ENCODE data around the gene PLXNA4. TPM values are rescaled to one million over a fixed set of nuclear protein-coding genes. Genes with fewer than 3 reads are reported as not detected.
"Not testable (repeated sequence)": the region's sequence is repeated elsewhere in the genome, so short reads cannot be mapped to it uniquely, and the experiment has no call there.

PLXNA4 gene
- total RNA-seq, 2 donors from 2014 or later = 9.5 to 18.0 TPM

- Histone ChIP-seq H3K4me3 (no peak overlapping the region), H3K27me3 (no peaks in the 10 kb centered on the region), H3K4me1 (no peaks in the 10 kb centered on the region), H3K9me3 (no peaks in the 10 kb centered on the region), H3K36me3 (peaks cover 3% of the 10 kb centered on the region), H3K27ac (no peak overlapping the region)
- TF ChIP-seq, protein P1, sequence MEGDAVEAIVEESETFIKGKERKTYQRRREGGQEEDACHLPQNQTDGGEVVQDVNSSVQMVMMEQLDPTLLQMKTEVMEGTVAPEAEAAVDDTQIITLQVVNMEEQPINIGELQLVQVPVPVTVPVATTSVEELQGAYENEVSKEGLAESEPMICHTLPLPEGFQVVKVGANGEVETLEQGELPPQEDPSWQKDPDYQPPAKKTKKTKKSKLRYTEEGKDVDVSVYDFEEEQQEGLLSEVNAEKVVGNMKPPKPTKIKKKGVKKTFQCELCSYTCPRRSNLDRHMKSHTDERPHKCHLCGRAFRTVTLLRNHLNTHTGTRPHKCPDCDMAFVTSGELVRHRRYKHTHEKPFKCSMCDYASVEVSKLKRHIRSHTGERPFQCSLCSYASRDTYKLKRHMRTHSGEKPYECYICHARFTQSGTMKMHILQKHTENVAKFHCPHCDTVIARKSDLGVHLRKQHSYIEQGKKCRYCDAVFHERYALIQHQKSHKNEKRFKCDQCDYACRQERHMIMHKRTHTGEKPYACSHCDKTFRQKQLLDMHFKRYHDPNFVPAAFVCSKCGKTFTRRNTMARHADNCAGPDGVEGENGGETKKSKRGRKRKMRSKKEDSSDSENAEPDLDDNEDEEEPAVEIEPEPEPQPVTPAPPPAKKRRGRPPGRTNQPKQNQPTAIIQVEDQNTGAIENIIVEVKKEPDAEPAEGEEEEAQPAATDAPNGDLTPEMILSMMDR (IDR thresholded peaks at IDR 0.05) = no peak
- no peak for DNase-seq (ENCODE audit: low spot score)
Measured at GRCh38 chr7:132180481-132180880, 395.8 kb downstream of the PLXNA4 start.

DNA sequence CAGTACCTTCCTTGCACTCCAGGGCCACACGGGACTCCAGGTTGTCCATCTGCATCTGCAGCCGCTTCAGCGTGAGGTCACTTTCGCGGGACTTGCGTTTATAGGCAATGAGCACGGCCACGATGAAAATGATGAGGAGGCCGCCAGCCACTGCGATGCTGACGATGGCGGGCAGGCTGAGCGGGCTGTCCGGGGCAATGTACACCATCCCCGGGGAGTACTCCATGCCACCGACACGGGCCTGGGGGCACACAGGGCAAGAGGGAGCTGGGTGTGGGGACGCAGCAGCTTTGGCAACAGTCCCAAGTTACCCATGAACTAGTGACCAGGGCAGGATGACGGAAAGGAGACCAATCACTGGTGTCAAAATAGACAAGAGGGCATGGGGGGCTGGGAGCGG, 396.6 kb downstream of the PLXNA4 start:
- H3K4me3 ChIP-seq = no peak overlapping the region
- DNase-seq (ENCODE audit: low spot score) = no peak
- TF ChIP-seq, protein P1 (IDR thresholded peaks at IDR 0.05) = no peak
- H3K27me3 ChIP-seq = no peaks in the 10 kb centered on the region
- no peaks in the 10 kb centered on the region for H3K9me3 ChIP-seq
- H3K36me3 ChIP-seq = peaks cover under 1% of the 10 kb centered on the region
- H3K27ac ChIP-seq = no peak overlapping the region
- H3K4me1 ChIP-seq = no peaks in the 10 kb centered on the region

GRCh38 chr7:132179080-132179430, 397.2 kb downstream of the PLXNA4 start:
- no peaks in the 10 kb centered on the region for H3K9me3 ChIP-seq
- no peak overlapping the region for H3K4me3 ChIP-seq
- no peak overlapping the region for H3K27ac ChIP-seq
- TF ChIP-seq, protein P1 (IDR thresholded peaks at IDR 0.05) = no peak
- no peaks in the 10 kb centered on the region for H3K4me1 ChIP-seq
- no peaks in the 10 kb centered on the region for H3K27me3 ChIP-seq
- no peak for DNase-seq (ENCODE audit: low spot score)
- H3K36me3 ChIP-seq = no peaks in the 10 kb centered on the region

- not testable (repeated sequence) for H3K36me3 ChIP-seq; H3K4me3 ChIP-seq; H3K4me1 ChIP-seq; H3K9me3 ChIP-seq; H3K27ac ChIP-seq; DNase-seq (ENCODE audit: low spot score); H3K27me3 ChIP-seq
Measured at GRCh38 chr7:132178402-132179079, 397.7 kb downstream of the PLXNA4 start.

DNA sequence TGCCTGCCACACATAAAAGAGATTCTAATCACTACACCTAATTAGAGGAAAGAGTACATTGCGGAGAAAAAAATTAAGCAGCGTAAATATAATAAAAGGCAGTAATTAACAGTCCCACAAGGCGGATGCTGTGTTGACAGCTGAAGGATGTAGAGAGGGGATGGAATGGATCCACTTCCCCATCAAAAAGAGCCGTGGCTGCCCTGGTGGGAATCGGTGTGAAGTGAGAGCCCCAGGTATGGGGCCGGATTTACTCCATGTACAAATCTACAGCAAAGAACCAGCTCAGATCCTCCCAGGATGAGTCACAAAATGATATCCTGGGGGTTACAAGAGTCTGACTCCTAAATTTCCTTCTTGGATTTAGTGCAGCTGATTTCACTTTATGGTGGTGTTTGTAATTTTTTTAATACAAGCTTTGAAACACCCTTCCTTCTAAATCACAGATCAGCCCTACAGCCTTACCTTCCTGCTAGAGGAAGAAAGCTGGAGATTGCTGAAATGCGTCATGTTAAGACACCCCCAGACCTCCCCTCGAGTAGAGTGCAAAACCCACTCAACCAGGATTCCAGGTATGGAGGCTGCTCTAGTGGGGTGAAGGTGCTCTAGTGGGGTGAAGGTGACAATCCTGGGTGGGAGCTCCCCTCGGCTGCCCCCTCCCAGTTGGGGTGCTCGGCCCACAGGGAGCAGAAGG, 398.4 kb downstream of the PLXNA4 start:
- H3K36me3 ChIP-seq = no peaks in the 10 kb centered on the region
- DNase-seq (ENCODE audit: low spot score) = no peak

GRCh38 chr7:132176719-132177118, 399.6 kb downstream of the PLXNA4 start:
- no peaks in the 10 kb centered on the region for H3K4me1 ChIP-seq
- H3K9me3 ChIP-seq = no peaks in the 10 kb centered on the region
- DNase-seq (ENCODE audit: low spot score) = no peak
- H3K36me3 ChIP-seq = no peaks in the 10 kb centered on the region
- no peak overlapping the region for H3K27ac ChIP-seq
- TF ChIP-seq, protein P1 (IDR thresholded peaks at IDR 0.05) = no peak
- no peak overlapping the region for H3K4me3 ChIP-seq
- H3K27me3 ChIP-seq = no peaks in the 10 kb centered on the region

More for the DNA sequence above, 398.4 kb downstream of the PLXNA4 start:
- Histone ChIP-seq H3K27ac (no peak overlapping the region), H3K27me3 (no peaks in the 10 kb centered on the region), H3K4me3 (no peak overlapping the region), H3K9me3 (no peaks in the 10 kb centered on the region), H3K4me1 (no peaks in the 10 kb centered on the region)
- TF ChIP-seq, protein P1 (IDR thresholded peaks at IDR 0.05) = no peak

All from right atrium auricular region (tissue), 2 donors.